ENCODE results near the gene TPRX2.

Gene TPRX2

GRCh38 chr19:47886010-47886559 lies 27.1 kb downstream of the TPRX2 start, which contains the start of gene SULT2A1:
Gene SULT2A1 (minus strand): TSS chr19:47886315. CDS start chr19:47886257, 58 bp downstream.
- no peak for TF ChIP-seq CTCF (IDR thresholded peaks at IDR 0.05; ENCODE audit: control insufficient read depth, extremely low read depth, insufficient read depth)
- no peak for DNase-seq (ENCODE audit: low read depth)

GRCh38 chr19:47890865-47891621 lies 32.0 kb downstream of the TPRX2 start:
- no peak for DNase-seq (ENCODE audit: low read depth)
- no peak for TF ChIP-seq CTCF (IDR thresholded peaks at IDR 0.05; ENCODE audit: control insufficient read depth, extremely low read depth, insufficient read depth)
- H3K4me3 ChIP-seq (ENCODE audit: low read depth, low read length), result no peak overlapping the region

More at GRCh38 chr19:47886010-47886559, 27.1 kb downstream of the TPRX2 start, which contains the start of gene SULT2A1:
- no peak within 1 kb of the TSS for H3K4me3 ChIP-seq (ENCODE audit: low read depth, low read length)

- H3K4me3 ChIP-seq (ENCODE audit: low read depth, low read length), result no peak overlapping the region
- DNase-seq (ENCODE audit: low read depth), result no peak
- no peak for TF ChIP-seq CTCF (IDR thresholded peaks at IDR 0.05; ENCODE audit: control insufficient read depth, extremely low read depth, insufficient read depth)
Measured at GRCh38 chr19:47891622-47891922, 32.5 kb downstream of the TPRX2 start.

- no peak overlapping the region for H3K4me3 ChIP-seq (ENCODE audit: low read depth, low read length)
- DNase-seq (ENCODE audit: low read depth), result no peak
- no peak for TF ChIP-seq CTCF (IDR thresholded peaks at IDR 0.05; ENCODE audit: control insufficient read depth, extremely low read depth, insufficient read depth)
Measured at GRCh38 chr19:47891923-47892666, 33.1 kb downstream of the TPRX2 start.

- TF ChIP-seq CTCF (IDR thresholded peaks at IDR 0.05; ENCODE audit: control insufficient read depth, extremely low read depth, insufficient read depth), result no peak
- no peak overlapping the region for H3K4me3 ChIP-seq (ENCODE audit: low read depth, low read length)
- no peak for DNase-seq (ENCODE audit: low read depth)
Measured at GRCh38 chr19:47895165-47895782, 36.2 kb downstream of the TPRX2 start.

- H3K4me3 ChIP-seq (ENCODE audit: low read depth, low read length), result no peak overlapping the region
- DNase-seq (ENCODE audit: low read depth), result no peak
- TF ChIP-seq CTCF (IDR thresholded peaks at IDR 0.05; ENCODE audit: control insufficient read depth, extremely low read depth, insufficient read depth), result no peak
Measured at GRCh38 chr19:47896019-47896418, 37.0 kb downstream of the TPRX2 start.

All from LNCaP clone FGC (cell line).